ENCODE data around the gene ACACB. TPM values are rescaled to one million over a fixed set of nuclear protein-coding genes. Genes with fewer than 3 reads are reported as not detected.

The ACACB gene
- total RNA-seq, 2 experiments from 2014 or later: 11.9 to 14.8 TPM

- Mint-ChIP-seq H3K4me3 (no peak overlapping the region), H3K27ac (no peak overlapping the region), H3K4me1 (ENCODE audit: low read depth) (no peaks in the 10 kb centered on the region), H3K9me3 (ENCODE audit: insufficient read depth) (no peaks in the 10 kb centered on the region), H3K27me3 (ENCODE audit: low read depth) (peaks cover 6% of the 10 kb centered on the region), H3K36me3 (ENCODE audit: low read depth) (no peaks in the 10 kb centered on the region)
- ATAC-seq (no peak), DNase-seq (no peak)
- ChIA-PET POLR2A (no interaction called here), CTCF (no interaction called here)
These were observed 175.9 kb downstream of the ACACB start for GRCh38 chr12:109292342-109292711.

GRCh38 chr12:109293106-109293505 is 176.7 kb downstream of the ACACB start:
- CTCF ChIA-PET: no interaction called here
- POLR2A ChIA-PET: no interaction called here
- Mint-ChIP-seq H3K4me3 (no peak overlapping the region), H3K4me1 (ENCODE audit: low read depth) (no peaks in the 10 kb centered on the region), H3K9me3 (ENCODE audit: insufficient read depth) (no peaks in the 10 kb centered on the region), H3K36me3 (ENCODE audit: low read depth) (no peaks in the 10 kb centered on the region), H3K27ac (no peak overlapping the region), H3K27me3 (ENCODE audit: low read depth) (peaks cover 6% of the 10 kb centered on the region)
- ATAC-seq (no peak), DNase-seq (no peak)

GRCh38 chr12:109294286-109294796 is 178.0 kb downstream of the ACACB start:
- Mint-ChIP-seq H3K27ac (no peak overlapping the region), H3K27me3 (ENCODE audit: low read depth) (peaks cover 9% of the 10 kb centered on the region), H3K4me1 (ENCODE audit: low read depth) (no peaks in the 10 kb centered on the region), H3K4me3 (no peak overlapping the region), H3K36me3 (ENCODE audit: low read depth) (no peaks in the 10 kb centered on the region), H3K9me3 (ENCODE audit: insufficient read depth) (no peaks in the 10 kb centered on the region)
- ChIA-PET POLR2A (no interaction called here), CTCF (no interaction called here)
- ATAC-seq (no peak), DNase-seq (no peak)

GRCh38 chr12:109295764-109296425 is 179.5 kb downstream of the ACACB start:
- Mint-ChIP-seq H3K9me3 (ENCODE audit: insufficient read depth) (no peaks in the 10 kb centered on the region), H3K4me3 (no peak overlapping the region), H3K36me3 (ENCODE audit: low read depth) (no peaks in the 10 kb centered on the region), H3K27ac (no peak overlapping the region), H3K27me3 (ENCODE audit: low read depth) (peaks cover 9% of the 10 kb centered on the region), H3K4me1 (ENCODE audit: low read depth) (no peaks in the 10 kb centered on the region)
- no peak for ATAC-seq
- DNase-seq: no peak
- CTCF ChIA-PET: no interaction called here
- POLR2A ChIA-PET: no interaction called here

DNA sequence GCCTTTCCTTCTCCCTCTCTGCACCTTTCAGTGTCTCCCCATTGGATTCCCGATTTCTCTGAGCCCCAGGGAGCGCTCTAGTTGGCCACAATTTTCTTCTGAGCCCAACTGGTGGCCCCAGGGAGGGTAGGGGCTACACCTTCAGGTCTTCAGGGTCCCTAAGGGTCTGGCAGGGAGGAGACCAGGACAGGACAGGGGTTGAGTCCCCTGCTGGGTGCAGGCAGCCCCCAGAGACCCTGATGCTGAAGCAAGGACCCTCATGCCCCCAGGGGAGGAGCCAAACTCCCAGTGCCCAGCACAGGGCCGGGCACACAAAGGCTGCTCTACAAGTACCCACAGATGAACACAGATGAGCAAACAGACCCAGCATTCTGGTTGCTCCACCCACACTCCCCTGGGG is 180.0 kb downstream of the ACACB start:
- no peaks in the 10 kb centered on the region for H3K9me3 Mint-ChIP-seq (ENCODE audit: insufficient read depth)
- no peak for DNase-seq
- H3K27me3 Mint-ChIP-seq (ENCODE audit: low read depth): peaks cover 5% of the 10 kb centered on the region
- POLR2A ChIA-PET: no interaction called here
- no peak overlapping the region for H3K4me3 Mint-ChIP-seq
- ATAC-seq: no peak
- H3K4me1 Mint-ChIP-seq (ENCODE audit: low read depth): no peaks in the 10 kb centered on the region
- no peak overlapping the region for H3K27ac Mint-ChIP-seq
- no peaks in the 10 kb centered on the region for H3K36me3 Mint-ChIP-seq (ENCODE audit: low read depth)
- CTCF ChIA-PET: no interaction called here

- ChIA-PET CTCF (no interaction called here), POLR2A (no interaction called here)
- no peak overlapping the region for H3K4me3 Mint-ChIP-seq
- no peak for DNase-seq
- ATAC-seq: no peak
- H3K36me3 Mint-ChIP-seq (ENCODE audit: low read depth): no peaks in the 10 kb centered on the region
- H3K27ac Mint-ChIP-seq: no peak overlapping the region
- H3K27me3 Mint-ChIP-seq (ENCODE audit: low read depth): peaks cover 7% of the 10 kb centered on the region
- no peaks in the 10 kb centered on the region for H3K4me1 Mint-ChIP-seq (ENCODE audit: low read depth)
- no peaks in the 10 kb centered on the region for H3K9me3 Mint-ChIP-seq (ENCODE audit: insufficient read depth)
These were observed 183.5 kb downstream of the ACACB start for GRCh38 chr12:109299849-109300248.

DNA sequence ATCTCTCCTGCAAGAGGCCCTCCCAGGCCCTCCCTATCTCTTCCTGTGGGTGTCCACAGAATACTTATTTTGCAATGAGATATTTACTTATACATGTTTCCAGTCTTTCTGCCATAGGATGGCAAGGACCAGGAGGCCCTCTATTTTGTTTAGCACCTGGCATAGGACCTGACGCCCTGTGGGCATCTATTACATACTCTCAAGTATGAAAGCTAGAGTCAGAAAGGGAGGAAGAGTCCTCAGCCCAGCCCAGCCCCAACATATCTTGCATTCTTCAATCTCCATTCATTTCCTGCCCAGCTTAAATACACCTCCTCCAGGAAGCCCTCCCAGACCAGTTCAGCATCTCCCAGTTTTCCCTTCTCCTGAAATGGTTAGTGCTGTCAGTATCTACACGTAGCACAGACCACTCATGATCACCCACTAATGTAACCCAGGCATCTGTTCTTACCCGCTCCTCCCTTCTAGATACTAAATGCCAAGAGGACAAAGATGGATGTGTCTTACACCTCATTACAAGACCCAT is 185.3 kb downstream of the ACACB start:
- no peaks in the 10 kb centered on the region for H3K36me3 Mint-ChIP-seq (ENCODE audit: low read depth)
- DNase-seq (no peak), ATAC-seq (no peak)
- H3K27me3 Mint-ChIP-seq (ENCODE audit: low read depth): peaks cover 13% of the 10 kb centered on the region
- no peak overlapping the region for H3K27ac Mint-ChIP-seq
- POLR2A ChIA-PET: no interaction called here
- no peaks in the 10 kb centered on the region for H3K9me3 Mint-ChIP-seq (ENCODE audit: insufficient read depth)
- CTCF ChIA-PET: interaction anchor here (1.1 to 1.9 kb wide), 3 partner anchors 38 to 296 kb away, joined by 3 to 4 read pairs (median 4); no protein-coding TSS in a partner anchor
- H3K4me3 Mint-ChIP-seq: no peak overlapping the region
- no peaks in the 10 kb centered on the region for H3K4me1 Mint-ChIP-seq (ENCODE audit: low read depth)

GRCh38 chr12:109302358-109302757 is 186.0 kb downstream of the ACACB start:
- Mint-ChIP-seq H3K36me3 (ENCODE audit: low read depth) (no peaks in the 10 kb centered on the region), H3K4me3 (no peak overlapping the region), H3K4me1 (ENCODE audit: low read depth) (no peaks in the 10 kb centered on the region), H3K27me3 (ENCODE audit: low read depth) (peaks cover 16% of the 10 kb centered on the region), H3K27ac (no peak overlapping the region), H3K9me3 (ENCODE audit: insufficient read depth) (no peaks in the 10 kb centered on the region)
- ATAC-seq (no peak), DNase-seq (no peak)
- ChIA-PET CTCF (interaction anchor here (1.3 to 1.9 kb wide), 2 partner anchors 91 to 295 kb away, joined by 4 read pairs; no protein-coding TSS in a partner anchor), POLR2A (no interaction called here)

DNA sequence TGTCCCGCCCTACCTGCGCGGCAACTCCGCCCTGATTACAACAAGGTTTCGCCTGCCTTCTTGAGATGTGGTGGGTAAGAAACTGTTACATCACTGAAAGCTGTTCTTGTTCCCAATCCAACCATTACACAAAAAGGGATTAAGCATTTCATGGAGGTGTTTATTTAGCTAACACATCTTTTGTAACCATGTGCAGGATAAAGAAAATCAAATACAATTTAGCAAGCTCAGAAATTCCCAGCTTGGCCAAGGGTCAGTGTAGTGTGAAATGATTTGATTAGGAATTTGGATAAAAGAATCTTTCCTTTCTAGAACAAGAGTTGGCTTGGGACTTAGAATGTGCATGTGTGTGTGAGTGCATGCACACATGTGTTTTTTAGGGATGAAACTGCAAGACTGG is 186.4 kb downstream of the ACACB start:
- DNase-seq (no peak), ATAC-seq (no peak)
- H3K36me3 Mint-ChIP-seq (ENCODE audit: low read depth): no peaks in the 10 kb centered on the region
- H3K9me3 Mint-ChIP-seq (ENCODE audit: insufficient read depth): no peaks in the 10 kb centered on the region
- ChIA-PET CTCF (interaction anchor here (1.3 to 1.9 kb wide), 2 partner anchors 91 to 295 kb away, joined by 4 read pairs; no protein-coding TSS in a partner anchor), POLR2A (no interaction called here)
- H3K4me3 Mint-ChIP-seq: no peak overlapping the region
- H3K4me1 Mint-ChIP-seq (ENCODE audit: low read depth): no peaks in the 10 kb centered on the region
- H3K27ac Mint-ChIP-seq: no peak overlapping the region
- H3K27me3 Mint-ChIP-seq (ENCODE audit: low read depth): peaks cover 20% of the 10 kb centered on the region

DNA sequence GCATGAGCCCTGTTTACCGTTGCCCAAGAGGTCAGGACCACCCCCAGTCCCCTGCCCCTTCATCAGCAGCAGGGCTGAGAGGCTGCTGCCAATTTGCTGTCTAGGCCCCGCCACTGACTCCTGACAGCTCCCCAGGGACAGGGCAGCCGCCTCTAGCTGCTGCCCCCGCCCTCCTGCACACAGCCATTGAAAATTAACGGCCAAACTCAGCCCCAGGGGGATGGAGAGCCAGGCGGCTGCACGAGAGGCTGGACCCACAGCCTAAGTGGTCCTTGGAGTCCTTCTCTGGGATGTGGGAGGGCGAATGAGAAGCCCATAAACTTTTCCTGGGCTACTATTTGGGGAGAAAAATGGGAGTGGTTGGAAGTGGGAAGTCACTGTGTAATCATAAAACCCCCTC is 188.1 kb downstream of the ACACB start:
- POLR2A ChIA-PET: no interaction called here
- ATAC-seq: no peak

GRCh38 chr12:109305547-109305946 is 189.2 kb downstream of the ACACB start:
- ChIA-PET POLR2A (no interaction called here), CTCF (no interaction called here)
- Mint-ChIP-seq H3K27ac (no peak overlapping the region), H3K27me3 (ENCODE audit: low read depth) (peaks cover 37% of the 10 kb centered on the region), H3K4me3 (no peak overlapping the region), H3K36me3 (ENCODE audit: low read depth) (peaks cover 2% of the 10 kb centered on the region), H3K9me3 (ENCODE audit: insufficient read depth) (no peaks in the 10 kb centered on the region), H3K4me1 (ENCODE audit: low read depth) (peaks cover 7% of the 10 kb centered on the region)
- ATAC-seq: no peak
- no peak for DNase-seq

More for the DNA sequence above, 188.1 kb downstream of the ACACB start:
- CTCF ChIA-PET: no interaction called here
- Mint-ChIP-seq H3K36me3 (ENCODE audit: low read depth) (peaks cover 2% of the 10 kb centered on the region), H3K9me3 (ENCODE audit: insufficient read depth) (no peaks in the 10 kb centered on the region), H3K4me3 (no peak overlapping the region), H3K27ac (no peak overlapping the region), H3K27me3 (ENCODE audit: low read depth) (peaks cover 32% of the 10 kb centered on the region), H3K4me1 (ENCODE audit: low read depth) (peaks cover 2% of the 10 kb centered on the region)
- no peak for DNase-seq

DNA sequence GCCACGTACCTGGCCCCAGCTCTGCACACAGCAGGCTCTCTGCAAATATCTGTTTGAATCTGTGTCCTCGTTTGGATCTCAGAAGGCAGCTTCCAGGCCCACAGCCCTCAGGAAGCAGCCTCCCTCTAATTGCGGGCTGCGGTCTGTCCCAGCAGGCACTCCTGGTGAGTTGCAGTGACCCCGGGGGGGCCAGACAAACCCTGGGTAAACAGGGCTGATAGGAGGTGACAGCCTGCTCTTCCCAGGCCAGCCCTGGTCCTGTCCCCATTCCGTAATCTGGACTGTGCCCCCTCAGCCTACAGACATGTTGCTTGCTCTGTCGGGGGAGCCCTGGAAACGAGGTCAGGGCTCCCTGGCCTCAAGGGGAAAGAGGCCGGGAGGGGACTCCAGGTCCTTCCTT is 190.7 kb downstream of the ACACB start:
- Mint-ChIP-seq H3K4me3 (no peak overlapping the region), H3K27me3 (ENCODE audit: low read depth) (peaks cover 41% of the 10 kb centered on the region), H3K4me1 (ENCODE audit: low read depth) (peaks cover 10% of the 10 kb centered on the region), H3K9me3 (ENCODE audit: insufficient read depth) (no peaks in the 10 kb centered on the region), H3K27ac (no peak overlapping the region), H3K36me3 (ENCODE audit: low read depth) (peaks cover 2% of the 10 kb centered on the region)
- ChIA-PET POLR2A (no interaction called here), CTCF (no interaction called here)
- no peak for ATAC-seq
- DNase-seq: no peak

All from activated CD8-positive, alpha-beta T cell treated with anti-CD3 and anti-CD28 coated beads, Interleukin-2, amount 10 ng/mL, durations not matched to agents 7 days and 5 days (primary cell).